Measurements from ENCODE around the gene SH2D1B. TPM values are rescaled to one million over a fixed set of nuclear protein-coding genes. Genes with fewer than 3 reads are reported as not detected.

Gene SH2D1B
- total RNA-seq, 2 experiments from 2014 or later = not detected

DNA sequence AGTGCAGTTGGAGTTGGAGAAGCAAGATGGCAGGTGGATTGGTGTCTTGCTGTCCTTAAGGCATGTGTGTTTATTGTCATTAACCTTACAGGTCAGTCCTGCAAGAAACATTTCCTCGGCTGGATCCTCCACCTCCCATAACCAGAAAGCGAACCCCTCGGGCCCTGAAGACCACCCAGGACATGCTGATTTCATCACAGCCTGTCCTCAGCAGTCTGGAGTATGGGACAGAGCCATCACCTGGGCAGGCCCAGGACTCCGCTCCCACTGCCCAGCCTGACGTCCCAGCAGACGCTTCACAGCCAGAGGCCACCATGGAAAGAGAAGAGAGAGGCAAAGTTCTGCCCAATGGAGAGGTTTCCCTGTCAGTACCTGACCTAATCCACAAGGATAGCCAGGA is 28.8 kb downstream of the SH2D1B start:
- DNase-seq (peak; percentile 15), ATAC-seq (no peak)
- Mint-ChIP-seq H3K9me3 (ENCODE audit: low read depth) (no peaks in the 10 kb centered on the region), H3K4me3 (no peak overlapping the region), H3K27ac (no peak overlapping the region), H3K4me1 (no peaks in the 10 kb centered on the region), H3K27me3 (peaks cover 3% of the 10 kb centered on the region), H3K36me3 (no peaks in the 10 kb centered on the region)
- CTCF ChIA-PET = no interaction called here

DNA sequence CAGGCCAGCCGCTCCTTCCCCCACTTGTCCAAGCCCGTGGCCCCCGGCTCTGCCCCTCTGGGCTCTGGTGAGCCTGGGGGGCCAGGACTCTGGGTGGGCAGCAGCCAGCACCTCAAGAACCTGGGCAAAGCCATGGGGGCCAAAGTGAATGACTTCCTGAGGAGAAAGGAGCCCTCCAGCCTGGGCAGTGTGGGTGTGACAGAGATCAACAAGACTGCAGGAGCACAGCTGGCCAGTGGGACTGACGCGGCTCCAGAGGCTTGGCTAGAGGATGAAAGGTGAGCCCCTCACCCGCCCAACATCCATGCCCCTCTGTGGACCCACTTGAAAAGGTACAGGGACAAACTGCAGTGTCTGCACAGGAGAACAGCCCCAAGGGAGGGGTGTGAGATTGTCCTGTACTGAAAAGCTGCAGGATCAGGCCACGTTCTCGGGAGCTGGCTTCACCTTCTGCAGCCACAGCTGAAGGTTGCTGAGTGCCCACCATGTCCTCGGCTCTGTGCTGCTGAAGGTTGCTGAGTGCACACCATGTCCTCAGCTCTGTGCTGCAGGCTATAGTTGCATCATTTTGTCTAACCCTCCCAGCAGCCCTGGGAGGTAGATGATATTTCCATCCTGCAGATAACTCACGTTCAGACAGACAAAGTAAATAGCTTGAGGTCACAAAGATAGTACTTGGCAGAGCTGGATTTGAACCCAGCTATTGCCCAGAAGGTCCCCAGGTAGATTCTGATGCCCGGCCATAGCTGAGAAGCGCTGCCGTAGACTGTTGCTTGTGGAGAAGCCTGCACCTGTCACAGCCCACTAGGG is 29.8 kb downstream of the SH2D1B start:
- Mint-ChIP-seq H3K9me3 (ENCODE audit: low read depth) (no peaks in the 10 kb centered on the region), H3K4me3 (no peak overlapping the region), H3K27me3 (peaks cover 3% of the 10 kb centered on the region), H3K4me1 (no peaks in the 10 kb centered on the region), H3K36me3 (no peaks in the 10 kb centered on the region), H3K27ac (no peak overlapping the region)
- CTCF ChIA-PET = interaction anchor here (0.6 to 2.1 kb wide), 2 partner anchors 10 kb away, joined by 4 to 5 read pairs; no protein-coding TSS in a partner anchor
- ATAC-seq = no peak
- DNase-seq = peak; percentile 11

DNA sequence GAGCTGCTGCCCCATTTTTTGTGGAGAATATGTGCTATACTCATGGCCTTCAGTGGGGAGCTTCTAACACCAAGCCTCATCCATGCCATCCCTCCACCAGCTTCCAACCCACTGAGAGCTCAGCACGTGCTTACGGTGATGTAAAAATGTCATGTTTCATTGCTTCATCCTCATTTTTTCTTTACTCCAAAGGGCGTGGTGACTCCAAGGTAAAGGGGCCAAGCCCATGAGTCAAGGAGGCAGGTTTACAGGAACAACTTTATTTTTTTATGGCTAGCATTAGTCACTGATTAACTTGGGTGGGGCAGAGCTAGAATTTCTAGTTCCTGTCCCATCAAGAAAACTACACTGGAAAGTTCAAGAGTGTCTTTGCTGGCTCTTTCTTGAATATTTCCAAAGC is 30.6 kb downstream of the SH2D1B start, which contains the start of gene C1orf226:
C1orf226 (plus strand) TSS at position 346 of the 400 bp plus-strand sequence. CDS start 174 bp downstream, outside the sequence.
- H3K4me1 Mint-ChIP-seq = no peaks in the 10 kb centered on the region
- peaks cover 3% of the 10 kb centered on the region for H3K27me3 Mint-ChIP-seq
- DNase-seq (no peak), ATAC-seq (no peak)
- CTCF ChIA-PET = interaction anchor here (2.1 kb wide), 1 partner anchor 11 kb away, joined by 4 read pairs; no protein-coding TSS in a partner anchor
- H3K36me3 Mint-ChIP-seq = no peaks in the 10 kb centered on the region
- H3K4me3 Mint-ChIP-seq = no peak within 1 kb of the TSS
- no peak within 1 kb of the TSS for H3K27ac Mint-ChIP-seq
- H3K9me3 Mint-ChIP-seq (ENCODE audit: low read depth) = no peaks in the 10 kb centered on the region

DNA sequence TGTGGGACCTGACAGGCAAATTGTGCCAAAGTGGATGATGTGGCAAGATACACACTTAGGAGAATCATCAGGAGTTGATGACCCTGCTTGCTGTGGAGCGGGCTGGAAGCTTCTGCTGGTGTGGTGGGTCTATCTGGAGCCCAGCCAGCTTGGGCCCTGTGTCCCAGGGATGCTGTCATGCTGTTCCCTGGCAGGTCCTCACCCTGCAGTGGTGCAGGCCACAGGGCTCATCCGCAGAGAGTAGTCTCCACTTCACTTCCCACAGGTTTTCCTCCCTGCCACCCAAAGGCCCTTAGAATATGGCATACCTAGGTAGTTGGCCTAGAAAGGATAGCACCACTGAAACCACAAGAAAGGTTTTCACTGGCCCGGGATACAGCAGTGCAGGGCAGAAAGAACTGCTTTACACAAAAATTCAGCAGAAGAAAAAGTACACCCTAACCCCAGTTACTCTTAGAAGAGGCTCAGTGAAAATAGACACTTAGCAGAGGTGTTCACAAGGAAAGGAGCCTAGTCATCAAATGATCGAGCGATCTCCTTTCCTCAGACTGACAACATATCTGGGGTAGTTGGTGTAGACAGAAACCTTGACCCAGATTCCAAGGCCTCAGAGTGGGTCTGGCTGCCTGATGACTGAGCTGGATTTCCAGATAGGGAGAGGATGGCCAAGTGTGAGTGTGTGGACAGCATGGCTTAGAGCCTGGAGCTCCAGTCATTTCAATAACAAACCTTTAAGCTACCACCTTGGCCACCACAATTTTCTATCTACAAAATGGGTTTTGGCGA is 31.7 kb downstream of the SH2D1B start:
- no peaks in the 10 kb centered on the region for H3K4me1 Mint-ChIP-seq
- CTCF ChIA-PET = interaction anchor here (2.1 kb wide), 1 partner anchor 12 kb away, joined by 4 read pairs; no protein-coding TSS in a partner anchor
- DNase-seq = no peak
- H3K36me3 Mint-ChIP-seq = no peaks in the 10 kb centered on the region
- no peak for ATAC-seq
- H3K4me3 Mint-ChIP-seq = no peak overlapping the region
- no peak overlapping the region for H3K27ac Mint-ChIP-seq
- no peaks in the 10 kb centered on the region for H3K9me3 Mint-ChIP-seq (ENCODE audit: low read depth)
- peaks cover 3% of the 10 kb centered on the region for H3K27me3 Mint-ChIP-seq

DNA sequence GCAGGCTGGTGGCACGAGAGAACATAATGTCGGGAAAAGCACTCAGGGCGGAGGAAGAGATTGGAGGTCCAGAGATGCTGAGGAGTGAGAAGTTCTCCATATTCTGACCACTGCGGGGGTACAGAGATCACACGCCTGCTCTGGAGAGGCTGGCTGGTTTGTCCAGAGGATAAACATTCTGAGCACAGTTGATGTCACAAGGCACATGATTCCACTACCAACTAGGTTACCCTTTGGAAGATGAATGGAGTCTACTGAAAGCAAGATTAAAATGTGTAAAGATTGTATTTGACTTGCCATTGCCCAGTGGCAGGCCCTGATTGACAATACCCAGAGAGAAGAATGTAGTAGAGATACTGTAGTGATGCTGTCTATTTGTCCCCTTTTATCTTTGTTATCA is 35.2 kb downstream of the SH2D1B start, which contains the start of gene SPATA46:
SPATA46 (minus strand) TSS at position 164 of the 400 bp plus-strand sequence; CDS start at position 100, 64 bp downstream.
- H3K36me3 Mint-ChIP-seq = no peaks in the 10 kb centered on the region
- DNase-seq (no peak), ATAC-seq (no peak)
- H3K27ac Mint-ChIP-seq = no peak within 1 kb of the TSS
- CTCF ChIA-PET = no interaction called here
- no peak within 1 kb of the TSS for H3K4me3 Mint-ChIP-seq
- no peaks in the 10 kb centered on the region for H3K4me1 Mint-ChIP-seq
- H3K9me3 Mint-ChIP-seq (ENCODE audit: low read depth) = no peaks in the 10 kb centered on the region
- peaks cover 3% of the 10 kb centered on the region for H3K27me3 Mint-ChIP-seq

DNA sequence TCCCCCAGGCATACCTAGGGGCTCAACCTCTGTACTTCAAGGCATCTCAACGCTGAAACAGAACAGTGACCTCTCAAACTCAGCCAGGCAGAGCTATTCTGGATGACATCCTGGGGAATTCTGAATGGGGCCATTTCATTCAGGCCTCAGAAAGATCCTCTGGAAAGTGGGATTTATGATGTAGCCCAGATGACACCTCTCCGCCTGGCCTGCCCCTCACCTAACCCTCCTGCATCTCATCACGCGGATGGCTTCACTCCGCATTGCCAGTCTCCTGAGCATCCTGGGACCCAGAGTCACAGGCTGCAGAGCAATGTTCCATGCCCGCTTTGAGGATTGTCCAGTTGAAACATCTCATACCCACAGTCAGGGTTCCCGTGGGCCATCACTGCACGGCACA is 36.5 kb downstream of the SH2D1B start:
- CTCF ChIA-PET = interaction anchor here (1.1 kb wide), 1 partner anchor 16 kb away, joined by 3 read pairs; no protein-coding TSS in a partner anchor
- H3K4me3 Mint-ChIP-seq = no peak overlapping the region
- no peaks in the 10 kb centered on the region for H3K27me3 Mint-ChIP-seq
- ATAC-seq (no peak), DNase-seq (no peak)
- no peaks in the 10 kb centered on the region for H3K4me1 Mint-ChIP-seq
- no peak overlapping the region for H3K27ac Mint-ChIP-seq
- H3K9me3 Mint-ChIP-seq (ENCODE audit: low read depth) = no peaks in the 10 kb centered on the region
- H3K36me3 Mint-ChIP-seq = no peaks in the 10 kb centered on the region

DNA sequence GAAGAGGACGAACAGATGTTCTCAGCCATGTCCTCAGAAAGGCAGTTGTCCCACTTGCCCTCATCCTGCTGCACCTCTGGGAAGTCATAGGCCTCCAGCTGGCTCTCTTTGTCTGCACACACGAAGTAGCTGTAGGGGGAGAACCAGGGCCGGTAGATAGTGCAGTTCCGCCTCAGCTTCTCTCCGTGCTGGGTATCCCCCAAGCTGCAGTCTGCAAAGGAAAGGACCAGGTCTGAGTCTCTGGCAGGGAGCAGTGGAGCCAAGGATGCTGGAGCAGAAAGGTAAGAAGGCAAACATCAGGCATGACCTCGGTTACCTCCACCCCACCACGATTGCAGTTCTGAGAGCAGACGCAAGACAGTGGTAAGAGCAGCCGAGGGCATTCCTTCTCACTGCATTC is 37.5 kb downstream of the SH2D1B start:
- Mint-ChIP-seq H3K9me3 (ENCODE audit: low read depth) (no peaks in the 10 kb centered on the region), H3K4me3 (no peak overlapping the region), H3K36me3 (no peaks in the 10 kb centered on the region), H3K4me1 (no peaks in the 10 kb centered on the region), H3K27ac (no peak overlapping the region), H3K27me3 (no peaks in the 10 kb centered on the region)
- CTCF ChIA-PET = interaction anchor here (1.1 kb wide), 1 partner anchor 15 kb away, joined by 3 read pairs; no protein-coding TSS in a partner anchor
- ATAC-seq (no peak), DNase-seq (no peak)

DNA sequence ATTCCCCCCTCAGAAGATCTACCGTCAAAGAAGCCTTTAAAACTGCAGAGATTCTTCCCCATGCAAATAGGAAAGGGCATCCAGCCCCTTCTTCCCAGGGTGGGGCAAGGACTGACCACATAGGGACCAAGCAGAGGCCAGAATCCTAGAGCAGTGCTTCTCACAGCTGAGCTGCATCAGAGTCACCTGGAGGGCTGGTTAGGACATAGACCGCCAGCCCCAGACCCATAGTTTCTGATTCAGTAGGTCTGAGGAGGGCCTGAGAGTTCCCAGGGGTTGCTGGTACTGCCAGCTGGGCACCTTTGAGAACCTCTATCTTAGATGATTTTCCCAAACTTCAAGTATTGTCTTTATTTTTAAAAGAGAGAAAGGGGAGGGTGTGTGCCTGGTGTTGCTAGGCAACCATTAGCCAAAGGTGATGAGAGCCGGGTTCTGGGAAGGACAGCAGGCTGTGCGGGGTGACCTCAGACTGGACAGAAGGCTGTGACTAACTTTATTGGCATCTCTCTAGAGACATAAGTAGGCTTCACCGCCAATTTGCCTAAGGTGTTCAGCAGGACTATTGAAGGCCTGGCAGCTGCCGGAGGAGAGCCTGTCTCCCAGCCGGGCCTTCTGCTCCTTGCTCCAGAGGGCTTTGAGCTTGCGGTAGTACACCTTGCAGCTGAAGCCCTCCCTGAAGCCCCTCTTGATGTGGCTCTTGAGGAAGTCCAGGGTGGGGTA is 38.2 kb downstream of the SH2D1B start:
- Mint-ChIP-seq H3K4me3 (no peak overlapping the region), H3K27ac (no peak overlapping the region), H3K27me3 (no peaks in the 10 kb centered on the region), H3K9me3 (ENCODE audit: low read depth) (no peaks in the 10 kb centered on the region), H3K4me1 (no peaks in the 10 kb centered on the region), H3K36me3 (no peaks in the 10 kb centered on the region)
- CTCF ChIA-PET = no interaction called here
- DNase-seq (no peak), ATAC-seq (no peak)

DNA sequence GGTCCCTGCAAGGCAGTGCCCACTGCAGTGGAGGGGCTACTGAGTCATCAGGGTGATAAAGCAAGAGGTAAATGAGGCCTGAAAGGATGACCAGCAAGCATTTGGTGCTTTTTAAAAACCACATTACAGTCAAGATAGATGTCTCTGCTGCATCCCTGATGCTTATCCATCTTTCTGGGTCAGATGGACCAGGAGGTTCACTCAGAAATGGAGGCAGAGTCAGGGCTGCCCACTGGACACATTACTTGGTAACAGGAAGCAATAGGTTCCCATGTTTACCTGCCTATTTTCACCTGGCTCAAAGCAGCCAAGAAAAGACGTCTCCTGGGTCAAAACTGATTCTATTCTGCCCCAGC is 38.9 kb downstream of the SH2D1B start:
- no peaks in the 10 kb centered on the region for H3K9me3 Mint-ChIP-seq (ENCODE audit: low read depth)
- H3K27ac Mint-ChIP-seq = no peak overlapping the region
- no peak overlapping the region for H3K4me3 Mint-ChIP-seq
- CTCF ChIA-PET = no interaction called here
- no peaks in the 10 kb centered on the region for H3K36me3 Mint-ChIP-seq
- no peak for ATAC-seq
- no peak for DNase-seq
- no peaks in the 10 kb centered on the region for H3K4me1 Mint-ChIP-seq
- H3K27me3 Mint-ChIP-seq = no peaks in the 10 kb centered on the region

DNA sequence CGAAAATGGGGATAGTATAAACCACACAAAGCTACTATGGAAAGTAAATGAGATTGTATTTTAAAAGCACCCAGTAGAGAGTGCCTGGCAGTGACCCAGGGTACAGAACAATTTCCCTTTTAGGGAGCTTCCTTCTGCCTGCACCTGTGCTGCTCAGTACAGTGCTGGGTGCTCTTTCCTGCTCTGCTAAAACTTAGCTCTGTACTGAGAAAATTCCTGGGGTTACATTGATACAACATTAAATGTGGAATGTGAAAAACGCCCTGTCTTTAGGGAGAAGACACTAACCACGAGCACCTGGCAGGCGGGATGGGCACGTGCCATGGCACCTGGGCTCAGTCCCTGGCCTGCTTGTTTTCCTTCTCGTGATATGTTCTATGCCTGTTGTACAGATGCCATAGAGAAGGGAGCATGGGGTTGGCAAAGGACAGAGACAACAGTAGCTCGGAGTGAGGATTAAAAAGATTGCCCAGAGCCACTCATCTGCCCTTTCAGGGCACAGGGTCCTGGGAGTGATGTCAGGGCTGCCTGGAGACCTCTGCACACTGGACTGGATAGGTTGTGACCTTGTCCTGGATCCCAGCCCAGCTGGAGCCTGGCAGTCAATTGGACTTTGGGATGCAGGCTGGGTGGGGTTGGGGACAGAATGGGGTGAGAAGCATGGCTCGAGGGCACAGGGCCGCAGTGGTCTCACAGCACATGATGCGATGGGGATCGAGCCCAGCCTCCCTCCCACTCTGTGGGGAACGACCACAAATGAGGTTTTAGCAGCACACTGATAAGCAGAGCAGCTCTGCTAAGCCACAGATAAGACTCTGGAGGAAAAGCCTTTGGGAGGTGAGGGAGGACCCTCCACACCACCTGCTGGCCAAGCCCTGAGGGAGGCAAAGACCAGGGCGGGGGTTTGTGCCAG is 39.5 kb downstream of the SH2D1B start:
- DNase-seq (no peak), ATAC-seq (no peak)
- Mint-ChIP-seq H3K27ac (no peak overlapping the region), H3K36me3 (no peaks in the 10 kb centered on the region), H3K27me3 (no peaks in the 10 kb centered on the region), H3K9me3 (ENCODE audit: low read depth) (no peaks in the 10 kb centered on the region), H3K4me3 (no peak overlapping the region), H3K4me1 (no peaks in the 10 kb centered on the region)
- CTCF ChIA-PET = no interaction called here

DNA sequence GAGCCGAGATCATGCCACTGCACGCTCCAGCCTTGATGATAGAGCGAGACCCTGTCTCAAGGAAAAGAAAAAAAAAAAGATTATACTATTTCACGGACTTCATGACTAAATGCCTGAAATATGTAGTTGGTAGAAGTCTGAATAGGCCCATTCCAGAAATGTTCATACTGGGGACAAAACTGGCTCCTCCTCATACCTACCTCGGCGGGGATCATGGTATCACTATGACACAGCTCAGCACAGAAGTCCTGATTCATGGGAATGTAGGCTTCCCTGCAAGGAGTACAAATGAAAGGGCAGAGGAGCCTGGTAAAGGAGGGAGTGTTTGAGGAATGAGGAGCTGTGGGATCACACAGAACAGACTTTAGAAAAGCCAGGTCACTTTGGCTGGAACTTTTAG is 40.3 kb downstream of the SH2D1B start:
- no peaks in the 10 kb centered on the region for H3K36me3 Mint-ChIP-seq
- no peak overlapping the region for H3K4me3 Mint-ChIP-seq
- no peaks in the 10 kb centered on the region for H3K9me3 Mint-ChIP-seq (ENCODE audit: low read depth)
- CTCF ChIA-PET = no interaction called here
- ATAC-seq (no peak), DNase-seq (no peak)
- H3K27ac Mint-ChIP-seq = no peak overlapping the region
- no peaks in the 10 kb centered on the region for H3K27me3 Mint-ChIP-seq
- H3K4me1 Mint-ChIP-seq = no peaks in the 10 kb centered on the region

DNA sequence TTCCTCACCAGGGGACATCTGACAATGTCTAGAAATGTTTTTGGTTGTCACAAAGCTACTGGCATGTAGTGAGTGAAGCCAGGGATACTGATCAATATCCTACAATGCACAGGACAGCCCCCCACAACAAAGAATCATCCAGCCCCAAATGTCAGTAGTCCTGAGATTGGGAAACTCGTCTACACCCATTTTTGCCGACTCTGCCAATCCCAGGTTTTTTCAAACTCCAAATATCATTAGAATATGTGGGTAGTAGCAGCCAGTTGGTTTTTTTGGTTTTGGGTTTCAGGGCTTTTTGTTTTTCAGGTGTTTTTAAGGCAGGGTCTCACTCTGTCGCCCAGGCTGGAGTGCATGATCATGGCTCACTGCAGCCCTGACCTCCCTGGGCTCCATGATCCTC is 41.2 kb downstream of the SH2D1B start:
- ATAC-seq = no peak

More for the DNA sequence above, 41.2 kb downstream of the SH2D1B start:
- H3K27me3 Mint-ChIP-seq = no peaks in the 10 kb centered on the region
- no peaks in the 10 kb centered on the region for H3K9me3 Mint-ChIP-seq (ENCODE audit: low read depth)
- no peaks in the 10 kb centered on the region for H3K36me3 Mint-ChIP-seq
- DNase-seq = no peak
- CTCF ChIA-PET = no interaction called here
- H3K27ac Mint-ChIP-seq = no peak overlapping the region
- no peak overlapping the region for H3K4me3 Mint-ChIP-seq
- H3K4me1 Mint-ChIP-seq = no peaks in the 10 kb centered on the region

Measured in activated CD8-positive, alpha-beta memory T cell treated with anti-CD3 and anti-CD28 coated beads, Interleukin-2, amount 10 ng/mL, durations not matched to agents 7 days and 5 days (primary cell).